ENCODE measurements around the gene PFKP.

The PFKP gene

DNA sequence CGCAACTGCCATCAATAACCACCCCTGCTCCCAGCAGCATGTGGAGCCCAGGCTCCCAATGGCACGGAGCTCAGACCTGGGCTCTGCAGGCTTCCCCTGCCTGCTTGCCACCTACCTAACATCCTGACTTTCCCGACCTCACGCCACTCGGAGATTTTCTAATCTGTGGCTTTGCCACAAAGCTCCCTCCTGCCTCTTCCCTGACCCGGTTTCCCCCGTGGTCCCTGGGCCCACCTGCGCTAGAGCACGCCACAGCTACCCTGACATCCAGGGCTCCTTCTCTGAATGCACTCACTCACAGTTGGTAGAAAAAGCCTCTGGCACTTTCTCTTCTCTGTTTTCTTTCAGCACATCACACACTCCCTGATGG, 85.2 kb downstream of the PFKP start:
- H3K27ac ChIP-seq (ENCODE audit: low read length): no peak overlapping the region

DNA sequence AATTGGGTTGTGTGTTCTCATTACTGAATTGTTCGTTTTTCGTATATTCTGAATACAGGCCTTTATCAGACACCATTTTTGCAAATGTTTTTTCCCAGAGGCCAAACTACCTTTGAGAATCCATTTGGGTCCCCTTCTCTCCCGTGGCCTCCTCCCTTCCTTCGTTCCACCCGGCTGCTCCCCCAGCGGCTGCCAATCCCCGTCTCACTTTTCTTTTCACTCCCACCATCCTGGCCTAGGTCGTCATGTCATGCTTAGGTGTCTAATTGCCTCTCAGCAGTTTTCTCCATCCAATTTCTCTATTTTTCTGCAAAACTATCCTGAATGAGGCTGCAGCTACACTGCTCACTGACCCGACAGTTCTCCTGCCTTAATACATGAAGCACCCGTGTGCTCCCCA, 87.3 kb downstream of the PFKP start:
- WGBS (ENCODE audit: insufficient coverage, insufficient read length): no CpG with 5 or more reads among the region's 10 CpGs
- Histone ChIP-seq H3K4me1 (ENCODE audit: control insufficient read depth, insufficient read depth, low read length) (no peaks in the 10 kb centered on the region), H3K9me3 (ENCODE audit: control insufficient read depth, insufficient read depth, low read length) (no peaks in the 10 kb centered on the region), H3K4me3 (ENCODE audit: low read length) (no peak overlapping the region), H3K27me3 (ENCODE audit: control insufficient read depth, insufficient read depth, low read length) (no peaks in the 10 kb centered on the region), H3K27ac (ENCODE audit: low read length) (no peak overlapping the region), H3K36me3 (ENCODE audit: control insufficient read depth, insufficient read depth, low read length) (no peaks in the 10 kb centered on the region; the same call in 1 of the 2 replicates)
- no peak for DNase-seq (ENCODE audit: low read depth, low spot score)

More for the DNA sequence above, 85.2 kb downstream of the PFKP start:
- peaks cover 6% of the 10 kb centered on the region; the same call in 1 of the 2 replicates for H3K36me3 ChIP-seq (ENCODE audit: control insufficient read depth, insufficient read depth, low read length)
- no peak for DNase-seq (ENCODE audit: low read depth, low spot score)
- WGBS (ENCODE audit: insufficient coverage, insufficient read length): no CpG with 5 or more reads among the region's 9 CpGs
- no peaks in the 10 kb centered on the region for H3K4me1 ChIP-seq (ENCODE audit: control insufficient read depth, insufficient read depth, low read length)
- no peaks in the 10 kb centered on the region for H3K9me3 ChIP-seq (ENCODE audit: control insufficient read depth, insufficient read depth, low read length)
- no peaks in the 10 kb centered on the region for H3K27me3 ChIP-seq (ENCODE audit: control insufficient read depth, insufficient read depth, low read length)
- H3K4me3 ChIP-seq (ENCODE audit: low read length): no peak overlapping the region

DNA sequence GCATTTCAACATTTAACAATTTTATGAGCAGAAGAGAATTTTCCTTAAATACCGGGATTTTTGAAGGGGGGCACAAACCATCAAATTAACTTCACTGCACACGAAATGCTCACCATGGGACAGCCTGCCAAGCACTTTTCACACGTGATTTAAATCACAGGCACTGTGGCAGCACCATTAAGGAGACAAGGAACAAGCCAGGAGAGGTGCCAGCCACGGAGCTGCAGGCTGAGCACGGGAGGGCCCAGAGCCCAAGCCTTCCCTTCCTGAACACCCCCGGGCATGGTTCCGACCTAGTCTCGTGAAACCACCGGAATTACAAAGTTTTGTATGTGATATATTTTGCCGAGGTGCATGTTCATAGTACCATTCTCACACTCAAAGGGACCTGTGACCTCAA, 91.8 kb downstream of the PFKP start:
- DNase-seq (ENCODE audit: low read depth, low spot score): no peak
- H3K4me1 ChIP-seq (ENCODE audit: control insufficient read depth, insufficient read depth, low read length): no peaks in the 10 kb centered on the region
- WGBS (ENCODE audit: insufficient coverage, insufficient read length): no CpG with 5 or more reads among the region's 10 CpGs
- no peaks in the 10 kb centered on the region for H3K27me3 ChIP-seq (ENCODE audit: control insufficient read depth, insufficient read depth, low read length)
- H3K27ac ChIP-seq (ENCODE audit: low read length): no peak overlapping the region
- H3K36me3 ChIP-seq (ENCODE audit: control insufficient read depth, insufficient read depth, low read length): peaks cover 7% of the 10 kb centered on the region; the same call in 1 of the 2 replicates
- H3K4me3 ChIP-seq (ENCODE audit: low read length): no peak overlapping the region
- no peaks in the 10 kb centered on the region for H3K9me3 ChIP-seq (ENCODE audit: control insufficient read depth, insufficient read depth, low read length)

DNA sequence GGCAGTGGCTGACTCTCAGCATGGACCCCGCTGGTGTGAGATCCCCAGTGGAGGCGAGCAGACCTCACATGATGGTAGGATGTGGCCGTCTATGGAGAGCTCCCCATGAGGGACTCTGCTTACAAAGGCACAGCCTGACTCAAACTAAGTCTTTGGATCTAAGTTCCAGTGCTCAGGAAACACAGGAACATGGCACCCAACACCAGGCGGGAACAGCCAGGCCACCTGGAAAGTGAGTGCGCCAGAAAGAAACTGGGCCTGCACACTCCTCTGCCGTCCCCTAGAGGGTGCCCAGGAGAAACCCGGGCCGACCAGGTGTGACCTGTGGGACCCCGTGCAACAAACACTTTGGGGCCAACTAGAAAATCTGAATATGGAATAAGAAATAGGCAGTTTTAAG, 95.2 kb downstream of the PFKP start:
- no peaks in the 10 kb centered on the region for H3K9me3 ChIP-seq (ENCODE audit: control insufficient read depth, insufficient read depth, low read length)
- H3K27me3 ChIP-seq (ENCODE audit: control insufficient read depth, insufficient read depth, low read length): no peaks in the 10 kb centered on the region
- no peak overlapping the region for H3K27ac ChIP-seq (ENCODE audit: low read length)
- H3K36me3 ChIP-seq (ENCODE audit: control insufficient read depth, insufficient read depth, low read length): peaks cover 7% of the 10 kb centered on the region; the same call in 1 of the 2 replicates
- DNase-seq (ENCODE audit: low read depth, low spot score): no peak
- no peak overlapping the region for H3K4me3 ChIP-seq (ENCODE audit: low read length)
- H3K4me1 ChIP-seq (ENCODE audit: control insufficient read depth, insufficient read depth, low read length): no peaks in the 10 kb centered on the region
- no CpG with 5 or more reads among the region's 9 CpGs for WGBS (ENCODE audit: insufficient coverage, insufficient read length)

DNA sequence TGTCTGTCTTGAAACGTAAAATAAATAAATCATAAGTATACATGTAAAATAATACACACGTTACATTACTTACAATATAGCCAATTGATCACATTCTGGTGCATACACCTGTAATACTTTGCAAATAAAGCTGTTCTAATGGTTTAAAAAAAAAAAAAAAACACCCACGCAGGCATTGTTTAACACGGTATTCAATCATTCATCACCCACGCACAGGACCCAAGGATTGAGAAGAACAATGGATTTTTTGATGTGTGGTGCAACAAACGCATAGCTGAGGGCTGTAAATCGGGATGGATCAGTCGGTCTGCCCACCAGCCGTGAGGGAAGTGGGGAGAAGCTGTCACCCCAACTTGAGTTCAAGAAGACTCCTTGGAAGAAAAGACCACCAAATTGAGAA, 96.5 kb downstream of the PFKP start:
- no peak for DNase-seq (ENCODE audit: low read depth, low spot score)
- Histone ChIP-seq H3K4me1 (ENCODE audit: control insufficient read depth, insufficient read depth, low read length) (no peaks in the 10 kb centered on the region), H3K9me3 (ENCODE audit: control insufficient read depth, insufficient read depth, low read length) (no peaks in the 10 kb centered on the region), H3K27me3 (ENCODE audit: control insufficient read depth, insufficient read depth, low read length) (no peaks in the 10 kb centered on the region), H3K4me3 (ENCODE audit: low read length) (no peak overlapping the region), H3K36me3 (ENCODE audit: control insufficient read depth, insufficient read depth, low read length) (peaks cover 7% of the 10 kb centered on the region; the same call in 1 of the 2 replicates), H3K27ac (ENCODE audit: low read length) (no peak overlapping the region)
- WGBS (ENCODE audit: insufficient coverage, insufficient read length): no CpG with 5 or more reads among the region's 9 CpGs

DNA sequence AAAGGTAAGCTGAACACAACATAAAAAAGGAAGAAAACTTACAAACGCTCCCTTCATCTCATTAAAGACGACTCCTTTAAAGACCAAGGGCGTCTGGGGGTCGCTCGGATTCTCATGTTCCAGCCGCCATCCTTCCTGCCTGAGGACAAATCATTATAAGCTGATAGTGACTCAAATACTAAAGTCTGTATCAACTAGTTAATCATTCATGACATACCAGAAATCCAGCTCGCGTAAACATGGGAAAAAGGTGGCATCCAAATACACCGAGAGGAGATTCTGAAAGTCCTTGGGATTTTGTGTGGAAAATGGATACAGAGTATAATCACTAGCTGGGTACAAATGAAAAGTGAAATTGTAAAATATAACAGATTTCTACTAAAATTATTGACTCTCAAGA, 97.8 kb downstream of the PFKP start:
- DNase-seq (ENCODE audit: low read depth, low spot score): no peak
- H3K27ac ChIP-seq (ENCODE audit: low read length): no peak overlapping the region
- no peak overlapping the region for H3K4me3 ChIP-seq (ENCODE audit: low read length)
- no peaks in the 10 kb centered on the region for H3K4me1 ChIP-seq (ENCODE audit: control insufficient read depth, insufficient read depth, low read length)
- no peaks in the 10 kb centered on the region for H3K9me3 ChIP-seq (ENCODE audit: control insufficient read depth, insufficient read depth, low read length)
- no CpG with 5 or more reads among the region's 9 CpGs for WGBS (ENCODE audit: insufficient coverage, insufficient read length)
- no peaks in the 10 kb centered on the region for H3K27me3 ChIP-seq (ENCODE audit: control insufficient read depth, insufficient read depth, low read length)
- peaks cover 2% of the 10 kb centered on the region; the same call in 1 of the 2 replicates for H3K36me3 ChIP-seq (ENCODE audit: control insufficient read depth, insufficient read depth, low read length)

DNA sequence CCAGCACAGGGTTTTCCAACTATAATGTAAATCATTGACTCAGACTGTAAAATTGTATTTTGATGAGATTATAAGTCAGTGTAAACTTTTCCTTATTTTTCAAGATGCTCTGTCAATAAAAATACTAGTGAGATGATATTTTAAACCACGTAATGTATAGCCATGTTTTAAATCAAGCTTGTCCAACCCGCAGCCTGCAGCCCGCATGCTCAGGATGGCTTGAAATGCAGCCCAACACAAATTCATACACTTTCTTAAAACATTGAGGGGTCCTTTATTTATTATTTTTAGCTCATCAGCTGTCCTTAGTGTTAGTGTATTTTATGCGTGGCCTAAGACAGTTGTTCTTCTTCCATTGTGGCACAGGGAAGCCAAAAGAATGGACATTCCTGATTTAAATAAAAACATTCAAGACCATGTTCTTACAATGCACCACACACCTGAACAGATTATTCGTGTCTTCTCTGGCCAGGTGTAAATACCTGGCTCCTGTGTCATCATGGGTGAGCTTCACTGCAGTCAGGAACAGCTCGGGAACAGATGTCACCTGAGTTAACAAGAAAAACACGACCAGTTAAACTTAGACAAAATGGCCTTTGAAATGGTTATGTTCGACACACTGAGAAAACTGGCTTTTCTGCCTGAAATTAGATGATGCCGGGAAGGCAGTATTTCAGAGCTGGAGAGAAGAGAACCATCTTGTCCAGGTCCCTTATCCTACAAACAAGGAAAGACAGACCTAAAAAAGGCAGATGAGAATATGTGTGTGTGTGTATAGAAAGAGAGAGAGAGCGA, 99.3 kb downstream of the PFKP start:
- peaks cover 2% of the 10 kb centered on the region; the same call in 1 of the 2 replicates for H3K36me3 ChIP-seq (ENCODE audit: control insufficient read depth, insufficient read depth, low read length)

DNA sequence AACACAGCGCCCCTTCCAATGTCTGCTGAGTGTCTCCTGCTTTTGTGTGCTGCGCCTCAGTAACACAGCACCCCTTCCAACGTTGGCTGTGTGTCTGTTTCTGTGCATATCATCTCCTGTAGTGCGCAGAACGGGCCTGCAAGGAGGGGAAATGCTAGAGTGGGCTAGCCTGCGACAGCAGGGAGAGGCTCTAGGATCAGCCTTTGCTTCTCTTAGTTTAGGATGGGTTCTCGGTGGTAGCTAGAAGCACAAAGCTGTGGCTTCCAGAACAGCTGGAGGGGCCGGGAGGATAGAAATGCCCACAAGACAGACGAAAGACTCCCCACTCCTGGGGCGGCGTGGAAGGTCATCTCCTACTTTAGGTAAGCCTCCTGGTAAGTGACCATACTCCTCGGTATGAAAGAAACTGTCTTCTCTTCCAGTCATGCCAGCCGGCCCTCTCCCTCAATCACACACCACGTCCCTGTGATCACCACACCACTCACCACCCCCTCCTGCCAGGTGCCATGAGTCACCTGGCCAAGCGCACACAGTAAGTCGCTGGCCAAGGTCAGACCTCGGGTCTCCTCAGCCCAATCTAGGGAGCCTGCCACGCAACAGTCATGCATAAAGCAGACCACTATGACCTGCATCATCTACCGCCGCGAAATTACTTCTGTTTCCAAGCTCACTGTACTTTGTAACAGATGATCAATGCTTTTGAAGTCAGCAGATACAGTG, 100.4 kb downstream of the PFKP start:
- Histone ChIP-seq H3K27ac (ENCODE audit: low read length) (no peak overlapping the region), H3K36me3 (ENCODE audit: control insufficient read depth, insufficient read depth, low read length) (peaks cover 2% of the 10 kb centered on the region; the same call in 1 of the 2 replicates), H3K9me3 (ENCODE audit: control insufficient read depth, insufficient read depth, low read length) (no peaks in the 10 kb centered on the region), H3K27me3 (ENCODE audit: control insufficient read depth, insufficient read depth, low read length) (no peaks in the 10 kb centered on the region), H3K4me1 (ENCODE audit: control insufficient read depth, insufficient read depth, low read length) (no peaks in the 10 kb centered on the region), H3K4me3 (ENCODE audit: low read length) (no peak overlapping the region)
- DNase-seq (ENCODE audit: low read depth, low spot score): no peak
- no CpG with 5 or more reads among the region's 21 CpGs for WGBS (ENCODE audit: insufficient coverage, insufficient read length)

More for the DNA sequence above, 99.3 kb downstream of the PFKP start:
- Histone ChIP-seq H3K9me3 (ENCODE audit: control insufficient read depth, insufficient read depth, low read length) (no peaks in the 10 kb centered on the region), H3K27me3 (ENCODE audit: control insufficient read depth, insufficient read depth, low read length) (no peaks in the 10 kb centered on the region), H3K4me3 (ENCODE audit: low read length) (no peak overlapping the region), H3K4me1 (ENCODE audit: control insufficient read depth, insufficient read depth, low read length) (no peaks in the 10 kb centered on the region), H3K27ac (ENCODE audit: low read length) (no peak overlapping the region)
- WGBS (ENCODE audit: insufficient coverage, insufficient read length): 100% methylated on average over 1 of the region's 10 CpGs
- DNase-seq (ENCODE audit: low read depth, low spot score): no peak

DNA sequence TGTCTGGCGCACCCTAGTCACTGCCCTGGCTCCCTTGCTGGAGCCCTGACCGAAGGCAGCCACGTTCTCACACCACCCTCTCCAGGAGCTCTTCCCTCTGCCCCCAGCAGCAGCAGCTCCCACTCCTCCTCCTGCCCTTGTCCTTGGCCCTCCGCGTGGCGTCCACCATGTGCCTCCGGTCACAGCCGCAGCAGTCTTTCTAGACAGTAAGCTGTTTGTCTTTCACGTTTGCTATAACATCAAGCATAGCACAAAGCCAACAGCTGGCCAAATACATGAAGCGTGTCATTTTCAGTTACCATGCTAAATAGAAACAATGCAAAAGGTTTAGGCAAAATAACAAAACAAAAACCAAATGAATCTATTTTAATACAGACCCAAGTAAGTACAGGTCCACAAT, 101.9 kb downstream of the PFKP start:
- no peak for DNase-seq (ENCODE audit: low read depth, low spot score)
- Histone ChIP-seq H3K4me1 (ENCODE audit: control insufficient read depth, insufficient read depth, low read length) (peaks cover 2% of the 10 kb centered on the region; the same call in 1 of the 2 replicates), H3K36me3 (ENCODE audit: control insufficient read depth, insufficient read depth, low read length) (no peaks in the 10 kb centered on the region; the same call in 1 of the 2 replicates), H3K9me3 (ENCODE audit: control insufficient read depth, insufficient read depth, low read length) (no peaks in the 10 kb centered on the region), H3K27me3 (ENCODE audit: control insufficient read depth, insufficient read depth, low read length) (no peaks in the 10 kb centered on the region), H3K27ac (ENCODE audit: low read length) (no peak overlapping the region), H3K4me3 (ENCODE audit: low read length) (no peak overlapping the region)
- WGBS (ENCODE audit: insufficient coverage, insufficient read length): no CpG with 5 or more reads among the region's 10 CpGs

DNA sequence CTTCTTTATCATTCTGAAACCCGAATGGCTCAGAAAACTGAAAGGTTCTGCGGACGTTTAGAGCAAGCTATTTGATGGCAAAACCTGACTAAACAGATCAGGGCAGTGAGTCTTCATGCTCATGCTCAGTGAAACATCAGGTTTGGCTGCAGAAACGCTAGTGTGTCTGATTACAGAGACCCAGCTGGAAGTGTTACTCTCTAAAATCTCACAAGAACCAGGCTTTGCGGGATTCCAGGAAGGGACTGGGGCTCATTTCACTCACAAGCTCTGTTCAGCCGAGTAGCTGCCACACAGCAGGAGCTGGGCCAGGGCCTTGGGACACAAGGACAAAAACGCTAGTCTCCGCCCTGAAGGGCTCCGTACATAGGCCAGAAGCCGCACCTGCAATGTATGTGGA, 102.3 kb downstream of the PFKP start:
- Histone ChIP-seq H3K36me3 (ENCODE audit: control insufficient read depth, insufficient read depth, low read length) (no peaks in the 10 kb centered on the region; the same call in 1 of the 2 replicates), H3K27ac (ENCODE audit: low read length) (no peak overlapping the region), H3K4me1 (ENCODE audit: control insufficient read depth, insufficient read depth, low read length) (peaks cover 2% of the 10 kb centered on the region; the same call in 1 of the 2 replicates), H3K4me3 (ENCODE audit: low read length) (no peak overlapping the region), H3K27me3 (ENCODE audit: control insufficient read depth, insufficient read depth, low read length) (no peaks in the 10 kb centered on the region), H3K9me3 (ENCODE audit: control insufficient read depth, insufficient read depth, low read length) (no peaks in the 10 kb centered on the region)
- DNase-seq (ENCODE audit: low read depth, low spot score): no peak
- no CpG with 5 or more reads among the region's 10 CpGs for WGBS (ENCODE audit: insufficient coverage, insufficient read length)
